Calu3 (cell line): ENCODE measurements around the gene OR4X1. TPM values are rescaled to one million over a fixed set of nuclear protein-coding genes. Genes with fewer than 3 reads are reported as not detected.
"Not testable (repeated sequence)": the region's sequence is repeated elsewhere in the genome, so short reads cannot be mapped to it uniquely, and the experiment has no call there.

Experiments
- Bru-seq: library from RNA; stranded (reverse); fragments of 400-500 nt; gene quantifications from one replicate; lab custom pipeline; 2021; lab: Mats Ljungman, UMichigan
- BruChase-seq, 2 experiments: library from RNA; stranded (reverse); fragments of 400-500 nt; gene quantifications; one replicate each; lab custom pipeline; 2021; lab: Mats Ljungman, UMichigan
- BruUV-seq: library from RNA; stranded (reverse); fragments of 400-500 nt; replicated peaks from 2 replicates; lab custom pipeline; 2021; lab: Mats Ljungman, UMichigan
- CTCF ChIA-PET: fragments of 300-600 bp; sonication (Branson Sonifier 250); formaldehyde crosslinking; loops from one replicate; lab custom pipeline; 2022; ENCODE audit warnings: antibody characterized with exemption; lab: Charles Lee
- DNase-seq: peaks from one replicate; pipeline ENCODE4 v3.0.0; 2022
- H3K27ac Mint-ChIP-seq: one replicate; pipeline ENCODE4 v1.8.0; 2022; ENCODE audit warnings: mixed read lengths; ENCODE audit not compliant: unreplicated experiment
- H3K27me3 Mint-ChIP-seq: one replicate; pipeline ENCODE4 v1.8.0; 2022; ENCODE audit warnings: mixed read lengths; ENCODE audit not compliant: unreplicated experiment
- H3K36me3 Mint-ChIP-seq: one replicate; pipeline ENCODE4 v1.8.0; 2022; ENCODE audit warnings: mild to moderate bottlenecking, moderate library complexity, mixed read lengths; ENCODE audit not compliant: insufficient read depth, unreplicated experiment
- H3K4me1 Mint-ChIP-seq: one replicate; pipeline ENCODE4 v1.8.0; 2022; ENCODE audit warnings: mild to moderate bottlenecking, low read depth, mixed read lengths; ENCODE audit not compliant: unreplicated experiment
- H3K4me3 Mint-ChIP-seq: one replicate; pipeline ENCODE4 v1.8.0; 2022; ENCODE audit warnings: mild to moderate bottlenecking, low read depth, moderate library complexity, mixed read lengths; ENCODE audit not compliant: unreplicated experiment
- H3K9me3 Mint-ChIP-seq: one replicate; pipeline ENCODE4 v1.8.0; 2022; ENCODE audit warnings: low read depth, mixed read lengths; ENCODE audit not compliant: unreplicated experiment
- CTCF ChIP-seq: fragments of 200-600 bp; IDR thresholded peaks from one replicate; pipeline ENCODE4 v1.8.0; 2022; ENCODE audit warnings: antibody characterized with exemption; ENCODE audit not compliant: unreplicated experiment
- intact Hi-C: fragments of 100-400 bp; cut with micrococcal nuclease; formaldehyde crosslinking; loops from one replicate; pipeline ENCODE4 v1.10.0; 2022; ENCODE audit not compliant: unreplicated experiment
- long read RNA-seq: library from polyadenylated mRNA; stranded (forward); transcript quantifications from one replicate; pipeline ENCODE4 v2.0.0, GENCODE V29; 2022
- total RNA-seq: library from RNA; stranded (reverse); gene quantifications from 2 replicates; pipeline ENCODE4 v1.2.3, GENCODE V29; 2022

OR4X1 gene
- total RNA-seq, result not detected in 2 replicates
- Bru-seq, nascent RNA, result not detected
- not detected for BruChase-seq, experiment 1, labeled RNA remaining after a 6-hour chase
- not detected for BruChase-seq, experiment 2, labeled RNA remaining after a 2-hour chase
- long read RNA-seq, result 0 reads

GRCh38 chr11:48263423-48263911 is at the start of gene OR4X1:
Gene OR4X1 (plus strand): TSS chr11:48263861. CDS start chr11:48263861, 0 bp downstream.
- intact Hi-C loops, result no loop called here
- CTCF ChIA-PET, result no interaction called here
- no peaks in the 10 kb centered on the region for H3K27me3 Mint-ChIP-seq
- no peak for DNase-seq
- TF ChIP-seq CTCF, result no peak
- no peaks in the 10 kb centered on the region for H3K4me1 Mint-ChIP-seq
- H3K9me3 Mint-ChIP-seq, result no peaks in the 10 kb centered on the region
- no peak within 1 kb of the TSS for H3K27ac Mint-ChIP-seq
- H3K36me3 Mint-ChIP-seq, result no peaks in the 10 kb centered on the region
- H3K4me3 Mint-ChIP-seq, result no peak within 1 kb of the TSS
- BruUV-seq, result no TSS peak

- Mint-ChIP-seq H3K4me3 (no peak within 1 kb of the TSS), H3K9me3 (no peaks in the 10 kb centered on the region), H3K27me3 (peaks cover 72% of the 10 kb centered on the region), H3K4me1 (no peaks in the 10 kb centered on the region), H3K27ac (no peak within 1 kb of the TSS), H3K36me3 (no peaks in the 10 kb centered on the region)
- CTCF ChIA-PET, result no interaction called here
- TF ChIP-seq CTCF, result no peak
- no TSS peak for BruUV-seq
- intact Hi-C loops, result no loop called here
- no peak for DNase-seq
Measured at GRCh38 chr11:48216510-48216909, 47.2 kb upstream of the OR4X1 start, which contains the start of gene OR4B1. Gene OR4B1 (plus strand): TSS chr11:48216810. CDS start chr11:48216810, 0 bp downstream.

GRCh38 chr11:48228761-48229160 is 34.9 kb upstream of the OR4X1 start:
- BruUV-seq, result no TSS peak
- H3K4me1 Mint-ChIP-seq, result no peaks in the 10 kb centered on the region
- H3K36me3 Mint-ChIP-seq, result no peaks in the 10 kb centered on the region
- H3K4me3 Mint-ChIP-seq, result no peak overlapping the region
- peaks cover under 1% of the 10 kb centered on the region for H3K27me3 Mint-ChIP-seq
- no peaks in the 10 kb centered on the region for H3K9me3 Mint-ChIP-seq
- CTCF ChIA-PET, result no interaction called here
- intact Hi-C loops, result no loop called here
- H3K27ac Mint-ChIP-seq, result no peak overlapping the region
- no peak for DNase-seq
- no peak for TF ChIP-seq CTCF

- DNase-seq, H3K27ac Mint-ChIP-seq, H3K4me3 Mint-ChIP-seq, H3K36me3 Mint-ChIP-seq, H3K4me1 Mint-ChIP-seq, H3K9me3 Mint-ChIP-seq, intact Hi-C loops, BruUV-seq: not testable (repeated sequence)
- peaks cover 14% of the 10 kb centered on the region for H3K27me3 Mint-ChIP-seq
- CTCF ChIA-PET, result interaction anchor here (0.8 kb wide), 1 partner anchor 1072 kb away, joined by 4 read pairs; no protein-coding TSS in a partner anchor
Measured at GRCh38 chr11:48230057-48230456, 33.6 kb upstream of the OR4X1 start.

- H3K4me1 Mint-ChIP-seq, result no peaks in the 10 kb centered on the region
- BruUV-seq, result no TSS peak
- peaks cover 3% of the 10 kb centered on the region for H3K9me3 Mint-ChIP-seq
- peaks cover 18% of the 10 kb centered on the region for H3K27me3 Mint-ChIP-seq
- no peak for DNase-seq
- CTCF ChIA-PET, result no interaction called here
- H3K27ac Mint-ChIP-seq, result no peak overlapping the region
- H3K36me3 Mint-ChIP-seq, result no peaks in the 10 kb centered on the region
- no peak for TF ChIP-seq CTCF
- intact Hi-C loops, result no loop called here
- no peak overlapping the region for H3K4me3 Mint-ChIP-seq
Measured at GRCh38 chr11:48237727-48238126, 25.9 kb upstream of the OR4X1 start.
